ENCODE data around the gene SGMS1.

DNA sequence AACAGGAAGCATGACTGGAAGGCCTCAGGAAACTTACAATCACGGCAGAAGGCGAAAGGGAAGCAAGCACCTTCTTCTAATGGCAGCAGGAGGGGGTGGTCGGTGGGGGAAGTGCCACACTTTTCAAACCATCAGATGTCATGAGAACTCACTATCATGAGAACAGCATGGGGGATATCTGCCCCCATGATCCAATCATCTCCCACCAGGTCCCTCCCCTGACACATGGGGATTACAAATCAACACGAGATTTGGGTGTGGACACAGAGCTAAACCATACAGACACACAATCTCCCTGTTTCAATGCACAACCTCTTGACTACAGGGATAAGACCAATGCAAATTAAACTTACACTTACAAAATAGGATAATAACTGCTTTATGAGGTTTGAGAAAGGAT lies 97.6 kb downstream of the SGMS1 start:
- TF ChIP-seq, protein P1, sequence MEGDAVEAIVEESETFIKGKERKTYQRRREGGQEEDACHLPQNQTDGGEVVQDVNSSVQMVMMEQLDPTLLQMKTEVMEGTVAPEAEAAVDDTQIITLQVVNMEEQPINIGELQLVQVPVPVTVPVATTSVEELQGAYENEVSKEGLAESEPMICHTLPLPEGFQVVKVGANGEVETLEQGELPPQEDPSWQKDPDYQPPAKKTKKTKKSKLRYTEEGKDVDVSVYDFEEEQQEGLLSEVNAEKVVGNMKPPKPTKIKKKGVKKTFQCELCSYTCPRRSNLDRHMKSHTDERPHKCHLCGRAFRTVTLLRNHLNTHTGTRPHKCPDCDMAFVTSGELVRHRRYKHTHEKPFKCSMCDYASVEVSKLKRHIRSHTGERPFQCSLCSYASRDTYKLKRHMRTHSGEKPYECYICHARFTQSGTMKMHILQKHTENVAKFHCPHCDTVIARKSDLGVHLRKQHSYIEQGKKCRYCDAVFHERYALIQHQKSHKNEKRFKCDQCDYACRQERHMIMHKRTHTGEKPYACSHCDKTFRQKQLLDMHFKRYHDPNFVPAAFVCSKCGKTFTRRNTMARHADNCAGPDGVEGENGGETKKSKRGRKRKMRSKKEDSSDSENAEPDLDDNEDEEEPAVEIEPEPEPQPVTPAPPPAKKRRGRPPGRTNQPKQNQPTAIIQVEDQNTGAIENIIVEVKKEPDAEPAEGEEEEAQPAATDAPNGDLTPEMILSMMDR (IDR thresholded peaks at IDR 0.05): no peak
- TF ChIP-seq POLR2AphosphoS5 (IDR thresholded peaks at IDR 0.05; ENCODE audit: low read depth, low read length): no peak
- TF ChIP-seq RAD21 (IDR thresholded peaks at IDR 0.05; ENCODE audit: low read length): no peak
- TF ChIP-seq, protein P2, sequence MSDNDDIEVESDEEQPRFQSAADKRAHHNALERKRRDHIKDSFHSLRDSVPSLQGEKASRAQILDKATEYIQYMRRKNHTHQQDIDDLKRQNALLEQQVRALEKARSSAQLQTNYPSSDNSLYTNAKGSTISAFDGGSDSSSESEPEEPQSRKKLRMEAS (IDR thresholded peaks at IDR 0.05; ENCODE audit: low read depth): no peak
- TF ChIP-seq TAF1 (IDR thresholded peaks at IDR 0.05; ENCODE audit: borderline replicate concordance, low read depth, low read length): no peak
- TF ChIP-seq RCOR1 (IDR thresholded peaks at IDR 0.05; ENCODE audit: low read length): no peak
- no peak for TF ChIP-seq FOXM1 (IDR thresholded peaks at IDR 0.05; ENCODE audit: low read depth)
- no peak for TF ChIP-seq CHD2 (IDR thresholded peaks at IDR 0.05; ENCODE audit: low read length, partially characterized antibody)
- no peak for TF ChIP-seq GABPA (IDR thresholded peaks at IDR 0.05; ENCODE audit: low read depth)
- TF ChIP-seq, protein P3, sequence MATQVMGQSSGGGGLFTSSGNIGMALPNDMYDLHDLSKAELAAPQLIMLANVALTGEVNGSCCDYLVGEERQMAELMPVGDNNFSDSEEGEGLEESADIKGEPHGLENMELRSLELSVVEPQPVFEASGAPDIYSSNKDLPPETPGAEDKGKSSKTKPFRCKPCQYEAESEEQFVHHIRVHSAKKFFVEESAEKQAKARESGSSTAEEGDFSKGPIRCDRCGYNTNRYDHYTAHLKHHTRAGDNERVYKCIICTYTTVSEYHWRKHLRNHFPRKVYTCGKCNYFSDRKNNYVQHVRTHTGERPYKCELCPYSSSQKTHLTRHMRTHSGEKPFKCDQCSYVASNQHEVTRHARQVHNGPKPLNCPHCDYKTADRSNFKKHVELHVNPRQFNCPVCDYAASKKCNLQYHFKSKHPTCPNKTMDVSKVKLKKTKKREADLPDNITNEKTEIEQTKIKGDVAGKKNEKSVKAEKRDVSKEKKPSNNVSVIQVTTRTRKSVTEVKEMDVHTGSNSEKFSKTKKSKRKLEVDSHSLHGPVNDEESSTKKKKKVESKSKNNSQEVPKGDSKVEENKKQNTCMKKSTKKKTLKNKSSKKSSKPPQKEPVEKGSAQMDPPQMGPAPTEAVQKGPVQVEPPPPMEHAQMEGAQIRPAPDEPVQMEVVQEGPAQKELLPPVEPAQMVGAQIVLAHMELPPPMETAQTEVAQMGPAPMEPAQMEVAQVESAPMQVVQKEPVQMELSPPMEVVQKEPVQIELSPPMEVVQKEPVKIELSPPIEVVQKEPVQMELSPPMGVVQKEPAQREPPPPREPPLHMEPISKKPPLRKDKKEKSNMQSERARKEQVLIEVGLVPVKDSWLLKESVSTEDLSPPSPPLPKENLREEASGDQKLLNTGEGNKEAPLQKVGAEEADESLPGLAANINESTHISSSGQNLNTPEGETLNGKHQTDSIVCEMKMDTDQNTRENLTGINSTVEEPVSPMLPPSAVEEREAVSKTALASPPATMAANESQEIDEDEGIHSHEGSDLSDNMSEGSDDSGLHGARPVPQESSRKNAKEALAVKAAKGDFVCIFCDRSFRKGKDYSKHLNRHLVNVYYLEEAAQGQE (IDR thresholded peaks at IDR 0.05; ENCODE audit: low read depth, low read length): no peak
- TF ChIP-seq EZH2phosphoT487 (IDR thresholded peaks at IDR 0.05; ENCODE audit: borderline replicate concordance, low read depth): no peak
